ENCODE data around the gene DNAH1.

Gene DNAH1

DNA sequence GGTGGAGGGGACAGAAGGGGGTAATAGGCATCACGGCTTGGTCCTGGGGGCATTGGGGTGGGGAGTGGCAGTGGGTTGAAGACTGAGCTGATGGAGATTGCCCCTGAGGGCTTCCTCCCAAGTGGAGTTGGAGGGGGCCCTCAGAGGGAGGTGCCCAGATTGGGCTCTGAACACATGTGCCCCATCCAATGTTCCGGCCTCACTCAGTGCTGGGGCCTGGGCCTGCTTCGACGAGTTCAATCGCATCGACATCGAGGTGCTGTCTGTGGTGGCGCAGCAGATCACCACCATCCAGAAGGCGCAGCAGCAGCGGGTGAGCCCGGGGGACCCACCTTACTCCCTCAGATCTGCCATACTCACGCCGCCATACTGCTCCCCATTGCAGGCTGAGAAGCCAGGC, 45.3 kb downstream of the DNAH1 start:
- DNase-seq = no peak

DNA sequence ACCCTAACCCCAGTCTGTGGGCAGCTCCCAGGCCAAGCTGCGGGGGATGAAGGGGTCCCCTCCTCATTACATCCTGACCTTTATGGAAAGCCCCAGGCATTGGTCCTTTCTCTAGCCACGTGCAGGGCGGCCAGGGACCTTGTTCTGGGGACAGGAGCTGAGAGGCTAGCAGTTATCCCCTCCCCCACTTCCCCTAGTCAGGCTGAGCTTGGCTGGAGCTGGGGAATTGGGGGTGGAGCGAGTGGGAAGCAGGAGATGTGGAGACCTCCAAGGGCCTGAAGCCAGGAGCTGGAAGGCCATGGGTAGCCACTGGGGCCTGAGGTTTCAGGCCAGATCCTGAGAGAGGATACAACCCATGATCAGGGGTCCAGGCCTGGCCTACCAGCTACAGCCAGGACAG, 45.8 kb downstream of the DNAH1 start:
- DNase-seq = no peak

DNA sequence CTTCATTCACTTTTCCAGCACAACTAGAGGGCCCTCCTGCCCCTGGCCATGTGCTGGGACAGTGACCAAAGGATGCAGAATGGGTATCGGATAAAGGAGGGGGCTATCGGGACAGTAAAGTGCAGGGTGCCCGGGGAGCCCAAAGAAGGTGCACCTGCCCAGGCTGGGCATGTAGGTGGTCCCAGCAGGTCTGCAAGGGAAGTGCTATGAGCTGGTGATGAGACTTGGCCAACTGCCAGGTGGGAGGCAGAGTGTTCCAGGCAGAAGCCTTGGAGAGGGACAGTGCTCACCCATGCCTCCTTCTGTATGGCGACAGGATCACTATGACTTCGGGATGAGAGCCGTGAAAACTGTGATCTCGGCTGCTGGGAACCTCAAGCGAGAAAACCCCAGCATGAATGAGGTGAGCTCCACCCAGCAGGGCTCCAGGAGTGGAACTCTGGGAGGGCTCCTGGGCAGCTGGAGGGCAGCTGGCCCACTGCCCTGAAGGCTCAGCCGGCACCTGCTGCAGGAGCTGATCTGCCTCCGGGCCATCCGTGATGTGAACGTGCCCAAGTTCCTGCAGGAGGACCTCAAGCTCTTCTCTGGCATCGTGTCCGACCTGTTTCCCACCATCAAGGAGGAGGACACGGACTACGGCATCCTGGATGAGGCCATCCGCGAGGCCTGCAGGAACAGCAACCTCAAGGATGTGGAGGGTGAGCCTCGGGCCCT, 48.4 kb downstream of the DNAH1 start:
- no peak for DNase-seq

DNA sequence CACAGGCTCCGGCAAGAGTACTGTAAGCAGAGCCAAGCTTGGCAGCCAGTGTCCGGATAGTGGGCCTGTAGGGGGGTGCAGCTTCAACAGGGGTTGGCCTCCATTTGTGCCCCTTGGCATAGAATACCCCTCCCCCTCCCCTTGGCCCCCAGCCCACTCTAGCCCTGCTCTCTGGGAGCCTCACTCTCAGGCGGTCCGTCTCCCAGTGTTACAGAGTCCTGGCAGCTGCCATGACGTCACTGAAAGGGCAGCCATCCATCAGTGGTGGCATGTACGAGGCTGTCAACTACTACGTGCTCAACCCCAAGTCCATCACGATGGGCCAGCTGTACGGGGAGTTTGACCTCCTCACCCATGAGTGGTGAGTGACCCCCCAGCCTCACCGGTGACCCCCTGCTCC, 50.4 kb downstream of the DNAH1 start:
- no peak for DNase-seq

DNA sequence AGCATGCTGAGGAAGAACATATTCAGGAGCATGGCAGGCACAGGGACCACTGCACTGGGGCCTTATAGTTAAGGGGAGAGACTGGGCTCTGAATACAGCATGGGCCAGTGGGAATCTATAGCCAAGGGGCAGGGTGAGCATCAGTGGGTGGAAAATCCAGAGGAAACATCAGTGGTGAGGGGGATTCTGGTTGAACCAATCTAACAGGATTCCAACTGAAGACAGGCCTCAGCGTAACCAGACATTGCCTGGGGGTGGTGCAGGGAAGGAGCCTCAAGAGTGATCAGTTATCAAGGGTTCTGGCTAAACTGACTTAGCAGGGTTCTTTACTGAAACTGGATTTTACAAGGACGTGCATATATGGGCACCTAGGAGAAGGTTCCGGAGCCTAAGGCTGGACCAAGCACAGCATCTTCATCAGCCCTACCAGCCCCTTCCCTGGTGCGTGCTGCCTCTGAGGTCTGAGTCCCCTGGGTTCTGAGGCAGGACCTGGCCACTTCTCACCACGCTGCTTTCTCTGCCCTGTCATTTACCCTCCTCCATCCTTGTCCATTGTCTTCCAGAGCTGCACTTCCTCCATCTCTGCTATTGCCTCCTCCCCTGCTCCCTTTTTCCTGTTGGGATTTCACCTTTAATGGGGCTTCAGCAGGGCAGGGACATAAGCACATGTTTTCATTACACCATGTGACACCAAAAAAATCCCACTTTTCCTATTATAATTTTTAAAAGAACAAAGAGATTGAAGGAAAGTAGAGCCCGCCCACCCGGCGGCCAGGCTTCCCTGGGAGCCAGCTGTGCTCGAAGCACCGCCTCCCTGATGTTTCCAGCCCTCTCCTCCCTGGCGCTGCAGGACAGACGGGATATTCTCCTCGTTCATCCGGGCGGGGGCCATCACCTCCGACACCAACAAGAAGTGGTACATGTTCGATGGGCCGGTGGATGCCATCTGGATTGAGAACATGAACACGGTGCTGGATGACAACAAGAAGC, 52.1 kb downstream of the DNAH1 start:
- DNase-seq = peak; percentile 28

DNA sequence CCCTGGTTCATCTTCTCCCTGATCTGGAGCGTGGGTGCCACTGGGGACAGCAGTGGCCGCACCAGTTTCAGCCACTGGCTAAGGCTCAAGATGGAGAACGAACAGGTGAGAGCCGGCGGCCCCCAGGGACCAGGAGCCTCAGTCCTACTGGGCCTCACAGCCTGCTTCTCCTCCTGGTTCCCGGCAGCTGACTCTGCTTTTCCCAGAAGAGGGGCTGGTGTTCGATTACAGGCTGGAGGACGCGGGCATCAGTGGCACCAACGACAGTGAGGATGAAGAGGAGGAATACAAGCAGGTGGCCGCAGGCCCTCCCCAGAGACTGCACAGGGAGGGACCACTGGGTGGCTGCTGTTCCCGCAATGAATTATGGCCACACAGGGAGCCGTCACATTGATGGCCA, 54.4 kb downstream of the DNAH1 start:
- DNase-seq = no peak

DNA sequence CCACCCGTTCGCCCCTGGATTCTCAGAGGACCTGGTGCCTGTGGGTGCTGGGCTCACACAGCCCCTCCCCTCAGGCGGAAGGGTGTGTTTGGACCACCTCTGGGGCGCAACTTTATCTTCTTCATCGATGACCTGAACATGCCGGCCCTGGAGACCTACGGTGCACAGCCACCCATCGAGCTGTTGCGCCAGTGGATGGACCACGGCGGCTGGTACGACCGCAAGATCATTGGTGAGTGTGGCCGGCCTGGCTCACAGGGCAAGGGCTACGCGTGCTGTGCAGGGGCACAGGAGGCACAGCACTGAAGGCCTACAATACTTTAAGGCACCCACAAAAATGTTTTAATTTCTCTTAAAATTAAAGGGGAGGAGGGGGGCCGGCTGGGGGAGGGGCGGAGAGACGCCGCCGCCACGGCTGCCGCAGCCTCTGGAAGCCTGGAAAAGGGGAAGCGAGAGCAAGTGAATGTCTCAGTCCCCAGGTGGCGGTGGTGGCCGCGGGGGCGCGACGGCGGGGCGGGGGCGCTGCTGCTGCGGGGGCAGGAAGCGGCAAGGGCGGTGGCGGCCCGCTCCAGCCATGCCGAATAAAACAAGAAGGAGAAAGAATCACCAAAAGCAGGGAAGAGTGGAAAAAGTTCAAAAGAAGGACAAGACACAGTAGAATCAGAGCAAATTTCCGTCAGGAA, 56.8 kb downstream of the DNAH1 start:
- DNase-seq = no peak

DNA sequence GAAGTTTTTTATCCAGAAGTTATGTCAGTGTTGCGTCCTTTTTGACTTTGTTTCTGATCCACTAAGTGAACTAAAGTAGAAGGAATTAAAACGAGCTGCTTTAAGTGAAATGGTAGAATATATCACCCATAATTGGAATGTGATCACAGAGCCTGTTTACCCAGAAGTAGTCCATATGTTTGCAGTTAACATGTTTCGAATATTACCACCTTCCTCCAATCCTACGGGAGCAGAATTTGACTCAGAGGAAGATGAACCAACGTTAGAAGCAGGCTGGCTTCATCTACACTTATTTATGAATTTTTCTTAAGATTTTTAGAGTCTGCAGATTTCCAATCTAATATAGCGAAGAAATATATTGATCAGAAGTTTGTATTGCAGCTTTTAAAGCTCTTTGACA, 57.6 kb downstream of the DNAH1 start:
- no peak for DNase-seq

DNA sequence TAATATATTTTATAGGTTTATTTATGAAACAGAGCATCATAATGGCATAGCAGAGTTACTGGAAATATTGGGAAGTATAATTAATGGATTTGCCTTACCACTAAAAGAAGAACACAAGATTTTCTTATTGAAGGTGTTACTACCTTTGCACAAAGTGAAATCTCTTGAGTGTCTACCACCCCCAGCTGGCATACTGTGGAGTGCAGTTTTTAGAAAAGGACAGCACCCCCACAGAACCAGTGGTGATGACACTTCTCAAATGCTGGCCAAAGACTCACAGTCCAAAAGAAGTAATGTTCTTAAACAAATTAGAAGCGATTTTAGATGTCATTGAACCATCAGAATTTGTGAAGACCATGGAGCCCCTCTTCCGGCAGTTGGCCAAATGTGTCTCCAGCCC, 58.1 kb downstream of the DNAH1 start:
- no peak for DNase-seq

DNA sequence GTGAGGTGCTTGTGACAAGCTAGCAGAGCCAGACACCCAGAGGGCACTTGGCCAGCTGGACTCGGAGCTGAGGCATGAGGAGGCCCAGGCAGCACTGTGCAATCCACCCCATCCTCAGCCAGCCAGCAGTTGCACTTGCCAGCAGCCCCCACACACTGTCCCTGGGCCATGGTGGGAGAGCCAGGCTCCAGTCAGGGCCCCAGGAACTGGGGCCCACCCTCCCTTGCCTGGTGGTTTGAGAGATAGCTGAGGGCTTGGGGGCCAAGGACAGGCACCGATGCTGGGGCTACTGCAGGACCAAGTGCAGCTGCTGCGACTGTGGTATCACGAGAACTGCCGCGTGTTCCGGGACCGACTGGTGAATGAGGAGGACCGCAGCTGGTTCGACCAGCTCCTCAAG, 63.5 kb downstream of the DNAH1 start:
- DNase-seq = no peak

DNA sequence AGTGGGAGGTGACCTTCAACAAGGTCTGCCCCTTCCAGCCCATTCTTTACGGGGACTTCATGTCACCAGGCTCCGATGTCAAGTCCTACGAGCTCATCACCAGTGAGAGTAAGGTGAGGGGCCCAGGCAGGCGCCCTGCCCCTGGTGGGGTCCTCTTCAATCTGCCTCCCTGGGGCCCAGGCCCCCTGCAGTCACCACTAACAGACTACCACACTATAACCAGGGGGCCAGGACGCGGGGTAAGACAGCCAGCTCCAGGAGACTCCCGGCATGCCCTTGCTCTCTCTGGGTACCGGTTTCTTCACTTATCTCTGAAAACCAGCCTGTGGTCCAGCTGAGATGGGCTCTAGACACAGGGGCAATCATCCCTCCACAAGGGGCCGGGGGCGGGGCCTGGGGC, 63.9 kb downstream of the DNAH1 start:
- no peak for DNase-seq

DNA sequence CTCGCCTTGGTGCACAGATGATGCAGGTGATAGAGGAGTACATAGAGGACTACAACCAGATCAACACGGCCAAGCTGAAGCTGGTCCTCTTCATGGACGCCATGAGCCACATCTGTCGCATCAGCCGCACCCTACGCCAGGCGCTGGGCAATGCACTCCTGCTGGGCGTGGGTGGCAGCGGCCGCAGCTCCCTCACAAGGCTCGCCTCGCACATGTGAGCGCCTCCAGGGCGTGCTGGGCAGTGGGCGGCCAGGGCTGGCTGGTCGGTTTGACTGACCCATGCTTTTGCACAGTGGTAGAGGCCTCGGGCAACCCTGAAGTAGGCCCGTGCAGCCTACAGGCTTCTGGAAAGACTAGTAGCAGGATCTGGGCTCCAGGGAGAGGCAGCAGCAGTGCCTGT, 65.5 kb downstream of the DNAH1 start:
- no peak for DNase-seq

DNA sequence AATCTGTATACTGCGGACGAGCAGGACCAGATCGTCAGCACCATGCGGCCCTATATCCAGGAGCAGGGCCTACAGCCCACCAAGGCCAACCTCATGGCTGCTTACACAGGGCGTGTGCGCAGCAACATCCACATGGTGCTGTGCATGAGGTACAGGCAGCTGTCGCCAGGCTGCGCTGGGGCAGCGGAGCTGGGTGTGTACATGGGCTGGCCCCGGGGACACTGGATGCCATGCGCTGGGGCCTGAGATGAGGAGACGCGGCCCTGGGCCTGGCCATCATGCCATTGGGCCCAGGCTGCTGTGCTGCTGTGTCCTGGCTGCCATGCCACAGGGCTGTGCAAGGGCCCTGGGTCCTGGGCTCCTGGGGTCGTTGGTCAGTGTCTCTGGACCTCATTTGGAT, 67.3 kb downstream of the DNAH1 start:
- no peak for DNase-seq

DNA sequence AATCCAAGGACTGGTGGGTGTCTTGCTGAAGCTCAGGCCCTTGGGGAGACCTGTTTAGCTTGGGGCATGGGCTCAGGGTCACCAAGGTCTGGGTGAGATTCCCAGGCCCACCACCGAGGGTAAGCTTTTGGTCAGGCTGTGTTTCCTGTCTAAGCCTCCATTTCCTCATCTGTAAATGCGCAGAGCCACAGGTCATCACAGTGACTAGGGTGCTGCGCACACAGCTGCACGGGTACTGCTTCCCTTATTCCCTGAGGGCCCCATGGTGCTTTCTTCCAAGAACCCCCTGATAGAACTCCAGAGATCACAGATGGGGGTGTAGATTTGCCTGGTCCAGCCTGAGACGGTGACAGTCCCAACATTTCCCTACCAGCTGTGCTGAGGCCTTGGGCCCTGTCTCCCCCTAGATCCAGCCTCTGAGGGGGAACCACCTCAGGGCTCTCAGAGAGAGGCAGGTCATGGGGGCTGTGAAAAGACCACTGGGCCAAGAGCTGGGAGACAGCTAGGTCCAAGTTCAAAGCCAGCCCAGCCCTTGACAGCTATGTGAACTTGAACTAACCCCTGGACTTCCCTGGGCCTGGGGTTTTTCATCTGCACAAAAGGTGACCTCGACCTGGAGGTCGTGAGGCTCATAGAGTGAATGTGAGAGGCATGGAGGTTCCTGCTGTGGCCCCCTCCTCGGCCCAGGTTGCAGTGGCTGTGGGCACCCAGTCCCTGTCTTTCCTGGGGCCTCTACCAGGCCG, 68.1 kb downstream of the DNAH1 start:
- DNase-seq = no peak

DNA sequence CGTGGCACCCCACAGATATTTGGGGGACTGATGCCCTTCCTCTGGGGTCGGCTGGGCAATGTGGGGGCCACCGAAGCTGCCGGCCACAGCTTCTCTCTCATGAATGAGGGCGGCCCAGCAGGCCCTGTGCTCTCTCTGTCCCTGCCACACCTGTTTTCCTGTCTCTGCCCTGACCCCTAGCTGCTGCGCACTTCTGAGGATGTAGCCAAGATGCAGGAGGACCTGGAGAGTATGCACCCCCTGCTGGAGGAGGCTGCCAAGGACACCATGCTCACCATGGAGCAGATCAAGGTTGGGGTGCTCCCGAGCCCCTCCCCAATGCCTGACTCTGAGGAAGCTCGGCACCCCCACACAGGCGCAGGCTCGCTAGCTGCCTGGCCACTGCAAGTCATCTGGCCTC, 69.0 kb downstream of the DNAH1 start:
- DNase-seq = peak; percentile 10

DNA sequence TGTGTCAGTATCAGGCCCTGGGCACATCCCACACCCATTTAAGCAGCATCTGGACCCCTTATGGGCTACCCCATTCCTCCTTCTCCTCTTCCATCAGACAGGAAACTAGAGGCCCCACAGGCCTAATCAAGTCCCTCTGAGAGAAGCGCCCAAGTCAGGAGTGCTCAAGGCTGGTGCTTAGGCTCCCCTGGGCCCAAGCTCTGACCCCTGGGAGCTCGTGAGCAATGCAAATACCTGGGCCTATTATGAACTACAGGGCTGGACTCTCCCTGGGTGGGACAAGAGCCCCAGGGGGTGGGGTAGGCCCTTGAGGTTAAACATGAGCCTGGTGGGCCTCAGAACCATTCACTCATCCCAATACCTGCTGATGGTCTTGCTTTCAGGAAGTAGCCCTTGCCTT, 71.4 kb downstream of the DNAH1 start:
- no peak for DNase-seq

DNA sequence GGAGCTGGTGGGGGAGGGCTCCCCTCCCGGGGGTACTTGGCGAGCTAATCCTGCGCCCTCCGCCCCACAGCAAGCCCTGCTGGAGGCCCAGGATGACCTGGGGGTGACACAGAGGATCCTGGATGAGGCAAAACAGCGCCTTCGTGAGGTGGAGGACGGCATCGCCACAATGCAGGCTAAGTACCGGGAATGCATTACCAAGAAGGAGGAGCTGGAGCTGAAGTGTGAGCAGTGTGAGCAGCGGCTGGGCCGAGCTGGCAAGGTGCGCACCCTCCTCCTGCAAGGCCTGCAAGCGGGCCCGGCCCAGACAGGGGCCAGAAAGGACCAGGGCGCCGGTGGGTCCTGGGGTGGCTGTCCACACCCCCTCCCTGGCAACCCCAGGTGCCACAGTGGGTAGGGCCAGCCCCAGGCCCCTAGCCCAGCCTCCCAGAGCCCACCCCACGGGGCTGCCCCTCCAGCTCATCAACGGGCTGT, 72.3 kb downstream of the DNAH1 start:
- DNase-seq = no peak

DNA sequence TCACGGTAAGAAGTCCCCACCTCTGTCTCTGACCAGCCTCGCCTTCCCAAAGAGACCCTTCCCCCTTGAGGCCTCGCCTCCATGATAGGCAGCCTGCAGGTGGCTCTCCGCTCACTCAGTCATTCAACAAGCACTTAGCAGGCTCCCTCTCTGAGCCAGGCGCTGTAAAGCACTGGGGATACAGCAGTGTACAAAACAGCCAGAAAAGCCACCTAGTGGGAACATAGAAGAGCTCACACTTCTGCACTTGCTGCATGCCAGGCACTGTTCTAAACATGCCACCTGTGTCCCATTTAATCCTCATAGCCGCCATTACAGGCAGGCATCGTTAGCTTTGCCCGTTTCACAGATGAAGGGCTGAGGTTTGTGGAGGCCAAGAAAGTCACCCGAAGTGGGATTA, 72.8 kb downstream of the DNAH1 start:
- no peak for DNase-seq

DNA sequence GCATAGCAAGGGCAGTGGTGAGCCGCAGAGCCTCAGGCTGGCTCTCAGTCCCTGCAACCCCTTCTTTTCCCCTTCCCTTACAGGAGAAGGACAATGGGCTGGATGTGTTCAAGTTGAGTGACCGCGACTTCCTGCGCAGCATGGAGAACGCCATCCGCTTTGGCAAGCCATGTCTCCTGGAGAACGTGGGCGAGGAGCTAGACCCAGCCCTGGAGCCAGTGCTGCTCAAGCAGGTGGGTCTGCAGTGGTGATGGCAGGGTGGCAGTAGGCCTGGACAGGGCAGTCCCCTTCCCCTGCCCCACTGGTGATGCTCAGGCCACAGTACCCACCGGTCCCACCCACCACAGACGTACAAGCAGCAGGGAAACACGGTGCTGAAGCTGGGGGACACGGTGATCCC, 75.0 kb downstream of the DNAH1 start:
- no peak for DNase-seq

DNA sequence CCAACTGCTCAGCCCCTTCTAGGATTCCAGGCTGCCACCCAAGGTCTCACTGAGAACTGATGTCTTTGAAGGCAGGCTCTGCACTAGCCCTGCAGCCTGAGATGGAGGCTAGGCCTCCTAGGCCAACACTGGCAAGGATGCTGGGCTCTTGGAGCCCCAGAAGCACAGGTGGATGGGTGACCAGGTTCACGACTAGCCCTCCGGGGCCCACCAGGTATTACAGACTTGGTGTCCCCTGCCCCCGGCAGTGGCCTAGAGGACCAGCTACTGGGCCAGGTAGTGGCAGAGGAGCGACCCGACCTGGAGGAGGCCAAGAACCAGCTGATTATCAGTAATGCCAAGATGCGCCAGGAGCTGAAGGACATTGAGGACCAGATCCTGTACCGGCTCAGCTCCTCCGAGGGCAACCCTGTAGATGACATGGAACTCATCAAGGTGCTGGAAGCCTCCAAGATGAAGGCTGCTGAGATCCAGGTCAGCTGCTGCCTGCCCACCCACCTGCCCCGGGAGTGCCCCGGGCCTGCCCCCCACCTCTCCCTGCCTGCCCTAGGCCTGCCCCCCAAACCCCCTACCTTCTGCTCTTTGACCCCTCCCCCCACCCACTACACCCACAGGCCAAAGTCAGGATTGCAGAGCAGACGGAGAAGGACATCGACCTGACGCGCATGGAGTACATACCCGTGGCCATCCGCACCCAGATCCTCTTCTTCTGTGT, 76.3 kb downstream of the DNAH1 start:
- DNase-seq = no peak

DNA sequence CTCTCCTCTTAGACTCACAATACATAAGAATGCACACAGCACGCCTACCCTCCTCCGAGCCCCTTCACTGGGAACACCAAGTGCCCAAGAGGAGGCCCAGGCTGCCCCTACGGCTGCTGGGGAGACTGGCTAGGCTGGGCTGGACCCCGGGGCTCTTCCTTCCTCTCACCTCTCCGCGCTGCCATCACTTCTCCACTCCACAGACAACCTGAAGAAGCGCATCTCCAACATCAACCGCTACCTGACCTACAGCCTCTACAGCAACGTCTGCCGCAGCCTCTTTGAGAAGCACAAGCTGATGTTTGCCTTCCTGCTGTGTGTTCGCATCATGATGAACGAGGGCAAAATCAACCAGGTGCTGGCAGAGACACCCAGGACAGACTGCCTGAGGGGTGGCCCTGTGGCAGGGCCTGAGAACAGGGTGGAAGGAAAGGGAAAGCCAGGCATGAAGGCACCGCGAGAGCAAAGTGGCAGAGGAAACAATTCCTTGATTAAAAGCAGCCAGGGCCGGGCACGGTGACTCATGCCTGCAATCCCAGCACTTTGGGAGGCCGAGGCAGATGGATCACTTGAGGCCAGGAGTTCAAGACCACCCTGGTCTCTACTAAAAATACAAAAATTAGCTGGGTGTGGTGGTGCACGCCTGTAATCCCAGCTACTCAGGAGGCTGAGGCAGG, 77.2 kb downstream of the DNAH1 start:
- no peak for DNase-seq

Data from NCI-H510A treated with DMSO at 0.1 percent for 48 hours (cell line).